T-helper 1 cell (primary cell): ENCODE measurements around the gene INHA.

Source experiments
- DNase-seq, 5 donors: peaks; one replicate each; pipeline ENCODE4 v3.0.0-alpha.2; 2012 to 2020
- total RNA-seq, 4 donors: gene quantifications; one replicate each; lab custom pipeline; 2026; lab: John Stamatoyannopoulos, UW

INHA gene
- 0 reads per million in 4 donors for total RNA-seq

- DNase-seq, result no peak
Observed at GRCh38 chr2:219572237-219573001, at the start of gene INHA. TSS of gene INHA (plus strand) at chr2:219572310. CDS start at chr2:219572375, 65 bp downstream.

- DNase-seq, result no peak
Observed at GRCh38 chr2:219523031-219523671, 49.0 kb upstream of the INHA start.

DNA sequence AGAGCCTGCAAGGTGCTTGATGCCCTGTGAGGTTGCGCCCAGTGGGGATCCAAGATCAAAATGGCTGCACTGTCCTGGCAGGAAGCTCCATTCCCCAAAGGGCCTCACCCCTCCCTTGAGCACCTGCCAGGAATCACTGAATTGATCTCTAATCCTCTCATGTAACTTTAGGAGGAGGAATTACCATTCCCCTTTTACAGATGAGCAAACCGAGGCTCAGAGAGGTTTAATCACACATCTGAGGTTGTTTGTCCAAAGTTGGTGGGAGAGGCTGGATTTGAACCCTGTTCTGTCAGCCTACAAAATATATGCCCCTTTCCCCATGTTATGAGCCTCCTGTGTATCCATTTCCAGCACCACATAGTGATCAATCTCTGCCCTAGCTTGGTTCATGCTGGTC lies 47.3 kb upstream of the INHA start:
- DNase-seq, result no peak

GRCh38 chr2:219525533-219526232 lies 46.4 kb upstream of the INHA start:
- no peak for DNase-seq

DNA sequence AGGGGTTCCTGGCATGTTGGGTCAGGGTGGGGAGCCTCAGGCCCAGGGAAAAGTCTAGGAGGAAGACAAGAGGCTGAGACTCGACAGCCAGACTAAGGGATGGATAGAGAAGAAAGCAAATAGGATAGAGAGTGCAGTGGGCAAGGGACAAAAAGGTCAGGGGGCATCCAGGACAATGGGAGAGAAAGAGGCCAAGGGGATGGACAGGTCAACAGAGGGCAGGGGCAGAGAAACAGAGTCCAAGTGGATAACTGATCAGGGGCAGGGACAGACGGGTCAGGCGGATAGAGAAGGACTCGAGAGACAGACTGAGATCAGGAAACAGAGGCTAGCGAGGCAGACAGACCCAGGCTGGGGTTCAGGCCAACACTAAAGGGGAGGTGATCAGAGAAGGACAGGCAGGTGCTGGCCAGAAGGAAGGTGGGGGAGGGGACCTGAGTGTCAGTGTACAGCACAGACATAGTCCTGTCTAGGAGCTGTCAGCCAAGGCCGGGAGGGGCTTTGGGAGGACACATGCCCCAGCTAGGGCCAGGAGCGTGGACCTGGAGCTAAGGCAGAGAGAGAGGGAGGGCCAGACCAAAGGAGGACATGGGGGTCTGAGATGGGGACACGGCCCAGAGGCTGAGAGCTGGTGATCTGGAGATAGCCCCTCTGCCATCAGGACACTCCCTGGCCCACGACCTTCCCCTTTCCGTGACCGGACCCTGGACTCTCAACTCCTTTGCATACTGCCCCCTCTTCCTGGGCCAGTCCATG lies 45.6 kb upstream of the INHA start:
- no peak for DNase-seq

DNA sequence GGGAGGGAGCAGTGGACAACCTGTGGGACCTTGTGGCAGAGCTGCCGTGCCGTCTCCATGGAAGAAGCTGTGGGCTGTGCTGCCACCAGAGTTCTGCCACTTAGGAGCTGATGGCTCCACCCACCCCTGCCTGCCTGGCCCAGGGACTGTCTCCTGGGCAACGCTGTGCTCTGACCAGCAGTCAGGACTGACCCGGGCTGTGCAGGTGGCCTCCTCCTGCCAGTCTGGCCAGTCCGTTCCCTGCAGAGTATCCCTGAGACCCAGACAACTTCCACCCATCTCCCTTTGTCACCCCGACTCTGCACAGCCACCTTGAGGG lies 45.1 kb upstream of the INHA start:
- no peak for DNase-seq

- DNase-seq, result no peak
Observed at GRCh38 chr2:219527472-219527871, 44.6 kb upstream of the INHA start.

DNA sequence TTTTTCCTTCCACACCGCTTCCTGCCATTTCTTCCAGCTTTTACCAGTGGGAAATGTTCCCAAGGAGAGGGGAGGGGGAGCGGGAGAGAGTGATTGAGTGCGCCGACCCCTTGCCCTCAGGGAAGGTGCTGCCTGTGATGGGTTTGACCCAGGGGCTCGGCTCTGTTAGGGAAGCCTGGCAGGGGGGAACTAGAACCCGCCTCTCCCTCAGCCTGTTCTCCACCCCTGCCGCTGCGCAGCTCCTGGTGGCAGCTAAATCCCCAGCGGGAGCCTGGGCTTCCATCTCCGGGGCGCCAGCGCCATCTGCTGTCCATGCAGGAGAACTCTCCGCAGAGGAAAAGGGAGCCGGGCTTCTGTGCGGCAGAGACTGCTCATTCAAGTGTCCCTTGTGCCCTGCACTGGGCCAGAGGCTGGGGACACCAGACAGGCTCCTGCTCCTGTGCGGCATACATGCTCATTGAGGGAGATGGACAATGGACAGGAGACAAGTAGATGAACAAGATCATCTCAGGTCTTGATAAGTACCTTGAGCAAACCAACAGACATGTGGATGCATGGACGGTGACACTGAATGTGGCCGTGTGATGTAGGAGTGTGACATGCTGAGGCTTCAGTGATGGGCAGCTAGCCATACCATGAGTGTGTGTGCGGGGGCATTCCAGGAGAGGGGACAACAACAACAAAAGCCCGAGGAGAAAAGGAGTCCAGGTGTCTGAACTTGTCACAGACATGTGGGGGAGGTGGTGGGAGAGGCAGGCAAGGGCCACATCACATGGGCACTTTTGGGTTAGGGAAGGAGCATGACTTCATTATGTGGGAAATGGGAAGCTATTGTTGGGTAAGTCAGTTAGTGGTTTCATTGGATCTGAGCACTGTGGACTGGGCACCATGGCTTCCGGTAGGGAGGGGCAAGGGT lies 41.8 kb upstream of the INHA start:
- peak; percentile 68 to 83 (median 78) for DNase-seq

- DNase-seq, result no peak
Observed at GRCh38 chr2:219531639-219532377, 40.3 kb upstream of the INHA start.

DNA sequence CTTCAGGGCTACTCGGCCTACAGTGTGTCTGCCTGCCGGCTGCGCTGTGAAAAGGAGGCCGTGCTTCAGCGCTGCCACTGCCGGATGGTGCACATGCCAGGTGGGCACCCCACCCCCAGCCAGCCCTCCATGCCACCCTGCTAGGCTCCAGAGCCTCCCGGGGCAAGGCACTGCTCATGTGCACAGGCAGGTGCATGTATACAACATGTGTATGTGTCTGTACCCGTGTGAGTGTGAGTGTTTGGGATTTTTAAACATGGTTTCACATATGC lies 39.8 kb upstream of the INHA start:
- no peak for DNase-seq

DNA sequence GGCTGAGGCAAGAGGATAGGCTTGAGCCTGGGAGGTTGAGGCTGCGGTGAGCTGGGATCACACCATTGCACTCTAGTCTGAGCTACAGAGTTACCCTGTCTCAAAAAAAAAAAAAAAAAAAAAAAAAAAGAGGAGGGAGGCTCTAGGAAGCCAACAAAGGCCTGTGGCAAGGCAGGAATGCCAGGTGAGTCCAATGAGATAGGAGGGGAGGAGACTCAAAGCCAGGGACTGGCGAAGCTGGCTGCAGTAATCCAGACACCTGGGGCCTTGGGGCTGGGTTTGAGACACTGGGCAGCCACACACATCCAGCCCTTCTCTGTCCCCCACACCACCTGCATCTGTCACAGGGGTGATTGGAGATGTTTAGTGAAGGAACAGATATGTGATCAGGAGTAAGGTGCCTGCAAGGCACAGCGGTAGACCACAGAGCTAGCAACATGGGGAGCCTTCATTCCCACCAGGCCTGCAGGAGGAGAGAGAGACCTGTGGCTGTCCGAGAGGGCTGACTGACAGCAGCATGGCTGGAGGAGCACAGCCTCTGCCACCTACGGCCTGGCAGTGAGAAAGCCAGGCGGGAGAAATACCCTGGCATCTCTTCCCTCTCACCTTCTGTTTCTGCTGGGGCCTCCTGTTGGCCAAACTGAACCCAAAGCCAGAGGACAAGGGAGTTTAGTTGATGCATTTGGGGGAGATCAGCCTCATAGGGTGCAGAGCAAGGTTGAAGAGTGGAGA lies 38.0 kb upstream of the INHA start:
- DNase-seq, result no peak

GRCh38 chr2:219536425-219536824 lies 35.7 kb upstream of the INHA start:
- DNase-seq, result no peak

DNA sequence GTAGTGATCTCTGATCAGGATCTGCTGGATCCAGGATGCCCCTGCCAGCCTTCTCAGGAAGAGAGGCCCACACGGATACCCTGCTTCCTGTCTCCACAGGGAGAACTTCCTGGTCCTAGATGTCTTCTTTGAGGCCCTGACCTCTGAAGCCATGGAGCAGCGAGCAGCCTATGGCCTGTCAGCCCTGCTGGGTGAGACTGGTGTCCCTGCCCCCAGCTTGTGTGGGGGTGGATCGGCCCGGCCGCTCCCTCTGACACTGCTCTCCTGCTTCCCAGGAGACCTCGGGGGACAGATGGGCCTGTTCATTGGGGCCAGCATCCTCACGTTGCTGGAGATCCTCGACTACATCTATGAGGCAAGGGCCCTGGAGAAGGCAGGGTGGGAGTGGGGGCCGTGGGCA lies 35.1 kb upstream of the INHA start:
- no peak for DNase-seq

GRCh38 chr2:219537657-219538488 lies 34.2 kb upstream of the INHA start:
- DNase-seq, result no peak

GRCh38 chr2:219538504-219538951 lies 33.6 kb upstream of the INHA start:
- no peak for DNase-seq

GRCh38 chr2:219538956-219539788 lies 32.9 kb upstream of the INHA start:
- no peak for DNase-seq

- DNase-seq, result no peak
Observed at GRCh38 chr2:219539926-219540678, 32.0 kb upstream of the INHA start.
